ENCODE results near the gene DCHS1. TPM values are rescaled to one million over a fixed set of nuclear protein-coding genes. Genes with fewer than 3 reads are reported as not detected.

DCHS1 gene
- polyA plus RNA-seq, 2 of the 4 experiments (the other 2 are of a cell fraction), result 0.06 TPM

- Histone ChIP-seq H3K4me3 (no peak overlapping the region), H3K27ac (no peak overlapping the region), H3K9me3 (no peaks in the 10 kb centered on the region), H3K4me1 (no peaks in the 10 kb centered on the region), H3K4me2 (no peak overlapping the region)
- ChIA-PET POLR2A (no interaction called here), CTCF (interaction anchor here (1.7 kb wide), 1 partner anchor 10 kb away, joined by 4 read pairs; no protein-coding TSS in a partner anchor)
- ATAC-seq (no peak), FAIRE-seq (no peak), DNase-seq (ENCODE audit: low read depth in 1 of 2, low spot score in 1 of 2) (no peak)
- WGBS (ENCODE audit: missing lambda C conversion rate), result 6% methylated on average over 1 of the region's 1 CpG
- TF ChIP-seq CTCF (IDR thresholded peaks at IDR 0.05), result no peak
- TF ChIP-seq RAD21 (conservative IDR thresholded peaks at IDR 0.05 in 1 of 2, IDR thresholded peaks at IDR 0.05 in 1 of 2), result no peak
- no peak for TF ChIP-seq RFX5 (IDR thresholded peaks at IDR 0.05)
- TF ChIP-seq EP300 (IDR thresholded peaks at IDR 0.05), result no peak
Observed at GRCh38 chr11:6648501-6648900, 7.1 kb downstream of the DCHS1 start.

DNA sequence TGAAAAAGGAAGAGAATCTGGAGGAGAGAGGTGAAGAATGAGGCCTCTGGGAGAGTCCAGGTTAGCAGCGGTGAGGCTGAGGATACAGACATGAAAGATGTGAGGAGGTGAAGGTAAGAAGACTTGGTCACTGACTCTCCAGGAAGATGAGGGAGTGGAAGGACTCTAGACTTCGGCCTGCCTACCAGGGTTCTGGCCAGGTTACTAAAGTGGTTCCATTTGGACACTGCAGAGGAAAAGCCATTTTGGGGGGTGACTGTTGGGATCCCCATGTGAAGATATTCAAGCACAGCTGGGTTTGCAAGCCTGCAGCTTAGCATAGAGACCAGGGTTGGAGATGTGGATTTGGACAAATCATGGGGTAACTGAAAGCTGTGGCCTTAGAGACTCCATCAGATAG lies 7.8 kb downstream of the DCHS1 start:
- TF ChIP-seq EHMT2 (IDR thresholded peaks at IDR 0.05; ENCODE audit: low read depth) (no peak), JUN (IDR thresholded peaks at IDR 0.05) (no peak), ATOH8 (CRISPR knock-in tag; IDR thresholded peaks at IDR 0.05; ENCODE audit: low read depth) (no peak), FOSB (CRISPR knock-in tag; IDR thresholded peaks at IDR 0.05) (no peak), MAFK (IDR thresholded peaks at IDR 0.05; ENCODE audit: partially characterized antibody) (no peak), HOXB5 (CRISPR knock-in tag; IDR thresholded peaks at IDR 0.05) (no peak), HOXA7 (CRISPR knock-in tag; IDR thresholded peaks at IDR 0.05) (no peak), ZSCAN20 (CRISPR knock-in tag; IDR thresholded peaks at IDR 0.05) (no peak), HOXB13 (CRISPR knock-in tag; IDR thresholded peaks at IDR 0.05; ENCODE audit: low read depth) (no peak), BCL3 (IDR thresholded peaks at IDR 0.05) (no peak), NPAS2 (CRISPR knock-in tag; IDR thresholded peaks at IDR 0.05; ENCODE audit: borderline replicate concordance) (no peak), RNF2 (IDR thresholded peaks at IDR 0.05; ENCODE audit: borderline replicate concordance, low read depth) (no peak), HEYL (CRISPR knock-in tag; IDR thresholded peaks at IDR 0.05) (no peak), RFX5 (IDR thresholded peaks at IDR 0.05) (no peak), POLR2AphosphoS2 (conservative IDR thresholded peaks at IDR 0.05; ENCODE audit: low read length) (no peak), MYC (IDR thresholded peaks at IDR 0.05; ENCODE audit: borderline replicate concordance, low read length) (no peak), RARB (CRISPR knock-in tag; IDR thresholded peaks at IDR 0.05) (no peak), GATA3 (IDR thresholded peaks at IDR 0.05; ENCODE audit: borderline replicate concordance) (no peak)
- TF ChIP-seq, protein P1, sequence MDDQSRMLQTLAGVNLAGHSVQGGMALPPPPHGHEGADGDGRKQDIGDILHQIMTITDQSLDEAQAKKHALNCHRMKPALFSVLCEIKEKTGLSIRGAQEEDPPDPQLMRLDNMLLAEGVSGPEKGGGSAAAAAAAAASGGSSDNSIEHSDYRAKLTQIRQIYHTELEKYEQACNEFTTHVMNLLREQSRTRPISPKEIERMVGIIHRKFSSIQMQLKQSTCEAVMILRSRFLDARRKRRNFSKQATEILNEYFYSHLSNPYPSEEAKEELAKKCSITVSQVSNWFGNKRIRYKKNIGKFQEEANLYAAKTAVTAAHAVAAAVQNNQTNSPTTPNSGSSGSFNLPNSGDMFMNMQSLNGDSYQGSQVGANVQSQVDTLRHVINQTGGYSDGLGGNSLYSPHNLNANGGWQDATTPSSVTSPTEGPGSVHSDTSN (IDR thresholded peaks at IDR 0.05), result no peak
- WGBS (ENCODE audit: missing lambda C conversion rate), result 58% methylated on average over 2 of the region's 2 CpGs
- no peak for FAIRE-seq
- Histone ChIP-seq H3K27ac (no peak overlapping the region), H3K9me3 (no peaks in the 10 kb centered on the region), H3K4me3 (no peak overlapping the region), H3K4me2 (no peak overlapping the region), H3K4me1 (no peaks in the 10 kb centered on the region)
- ATAC-seq, result no peak
- ChIA-PET CTCF (interaction anchor here (1.7 kb wide), 1 partner anchor 10 kb away, joined by 4 read pairs; no protein-coding TSS in a partner anchor), POLR2A (no interaction called here)
- DNase-seq (ENCODE audit: low read depth in 1 of 2, low spot score in 1 of 2), result no peak

Measured in A549 (cell line).